Transverse colon (tissue), 4 donors: Measurements from ENCODE around the gene TUB. TPM values are rescaled to one million over a fixed set of nuclear protein-coding genes. Genes with fewer than 3 reads are reported as not detected.

Experiments
- DNase-seq: peaks from one replicate; pipeline ENCODE4 v3.0.0-alpha.2; 2019
- H3K27ac ChIP-seq, 4 donors: fragments of 200-600 bp; sonication (generic); 2 replicates each; pipeline ENCODE4 v1.5.1; 2016 to 2018; ENCODE audit warnings: inconsistent platforms in 4 of 4
- H3K27me3 ChIP-seq: fragments of 200-600 bp; sonication (generic); 2 replicates; pipeline ENCODE4 v1.5.1; 2017; ENCODE audit warnings: inconsistent platforms
- H3K36me3 ChIP-seq, 4 donors: fragments of 200-600 bp; sonication (generic); 2 replicates each; pipeline ENCODE4 v1.5.1; 2017 to 2019; ENCODE audit warnings: inconsistent platforms in 4 of 4
- H3K4me1 ChIP-seq, 4 donors: fragments of 200-600 bp; sonication (generic); 2 replicates each; pipeline ENCODE4 v1.5.1; 2017 to 2020; ENCODE audit warnings: inconsistent platforms in 4 of 4
- H3K4me3 ChIP-seq, 4 donors: fragments of 200-600 bp; sonication (generic); 1 replicate in 1 of 4; 2 replicates in 3 of 4; pipeline versions ENCODE4 v1.5.1 to v1.6.1; 2017 to 2019; ENCODE audit warnings: inconsistent platforms in 4 of 4
- H3K9me3 ChIP-seq, 2 donors: fragments of 200-600 bp; sonication (generic); 2 replicates each; pipeline ENCODE4 v1.5.1; 2017 to 2019; ENCODE audit warnings: inconsistent platforms in 2 of 2
- EP300 ChIP-seq: sonication (generic); formaldehyde crosslinking; IDR thresholded peaks from one replicate; pipeline ENCODE4 v1.6.1; 2017; ENCODE audit warnings: antibody characterized with exemption, low read depth
- POLR2A ChIP-seq: fragments of 450-650 bp; IDR thresholded peaks from one replicate; pipeline ENCODE4 v1.6.1; 2016; ENCODE audit warnings: antibody characterized with exemption, mild to moderate bottlenecking, moderate library complexity
- POLR2AphosphoS5 ChIP-seq, 3 donors: sonication (generic); formaldehyde crosslinking; IDR thresholded peaks; one replicate each; pipeline ENCODE4 v1.6.1; 2016; ENCODE audit warnings: antibody characterized with exemption in 3 of 3
- WGBS, 2 donors: methylation state at CpG; one replicate each; pipeline ENCODE4 v1.1.5; 2018; ENCODE audit warnings: low coverage in 1 of 2; 5-methylcytosine and 5-hydroxymethylcytosine counted together
- in situ Hi-C, 4 donors: fragments of 200-750 bp; cut with MboI; loops; one replicate each; pipeline versions ENCODE4 v1.15.0 to v1.15.1; 2017; ENCODE audit warnings: low sequenced_read_pairs in 3 of 4, low pct_ligation_motif_present in 1 of 4, low pct_unique_long_range_greater_than_20kb in 1 of 4
- intact Hi-C: fragments of 100-400 bp; cut with DNase I; formaldehyde crosslinking; loops from one replicate; pipeline ENCODE4 v1.15.1; 2023; ENCODE audit warnings: low total_unique reads
- total RNA-seq, 4 donors: library from RNA; depleted of rRNA; stranded (reverse); fragments of >200 nt; gene quantifications; one replicate each; pipeline ENCODE4 v1.1.0, GENCODE V29; 2016
- TF ChIP-seq, protein P1 (sequence below), 5 experiments: fragments of 200-600 bp in 3 of 5; fragments of 450-650 bp in 2 of 5; sonication (generic) in 3 of 5; IDR thresholded peaks; 1 replicate in 2 of 5; 2 replicates in 3 of 5; pipeline ENCODE4 v1.5.1; 2016 to 2017; ENCODE audit warnings: antibody characterized with exemption in 5 of 5, inconsistent platforms in 3 of 5, mild to moderate bottlenecking in 2 of 5, moderate library complexity in 1 of 5

The TUB gene
- total RNA-seq, 4 donors from 2014 or later, result 1.00 to 7.1 (median 2.6) TPM

DNA sequence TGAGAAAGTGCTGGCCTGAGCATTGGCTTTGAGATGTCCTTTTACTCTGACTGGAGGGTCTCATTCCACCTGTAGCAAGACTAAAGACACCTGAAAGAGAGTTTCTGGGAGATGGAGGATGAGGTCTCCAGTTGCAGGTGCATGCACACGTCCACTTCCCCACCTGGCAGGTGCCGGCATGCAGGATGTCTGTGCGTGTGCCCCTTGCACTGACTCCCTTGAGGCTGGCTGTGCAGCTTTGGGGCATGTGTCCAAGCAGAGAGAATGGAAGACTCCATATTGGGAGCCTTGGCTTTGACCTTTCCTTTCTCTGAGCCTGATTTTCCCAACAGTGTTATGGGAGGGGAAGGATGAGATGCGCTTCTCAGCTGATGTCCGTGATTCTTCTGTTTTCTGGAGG lies 44.0 kb upstream of the TUB start:
- peaks cover 0 to 8% (median 4%) of the 10 kb centered on the region in 4 donors for H3K4me1 ChIP-seq
- WGBS, 2 donors, result 82 to 100% methylated on average over 1 to 5 of the region's 5 CpGs
- TF ChIP-seq POLR2A (no peak), EP300 (no peak), POLR2AphosphoS5 (IDR thresholded peaks at IDR 0.05) (no peak)
- TF ChIP-seq, protein P1, sequence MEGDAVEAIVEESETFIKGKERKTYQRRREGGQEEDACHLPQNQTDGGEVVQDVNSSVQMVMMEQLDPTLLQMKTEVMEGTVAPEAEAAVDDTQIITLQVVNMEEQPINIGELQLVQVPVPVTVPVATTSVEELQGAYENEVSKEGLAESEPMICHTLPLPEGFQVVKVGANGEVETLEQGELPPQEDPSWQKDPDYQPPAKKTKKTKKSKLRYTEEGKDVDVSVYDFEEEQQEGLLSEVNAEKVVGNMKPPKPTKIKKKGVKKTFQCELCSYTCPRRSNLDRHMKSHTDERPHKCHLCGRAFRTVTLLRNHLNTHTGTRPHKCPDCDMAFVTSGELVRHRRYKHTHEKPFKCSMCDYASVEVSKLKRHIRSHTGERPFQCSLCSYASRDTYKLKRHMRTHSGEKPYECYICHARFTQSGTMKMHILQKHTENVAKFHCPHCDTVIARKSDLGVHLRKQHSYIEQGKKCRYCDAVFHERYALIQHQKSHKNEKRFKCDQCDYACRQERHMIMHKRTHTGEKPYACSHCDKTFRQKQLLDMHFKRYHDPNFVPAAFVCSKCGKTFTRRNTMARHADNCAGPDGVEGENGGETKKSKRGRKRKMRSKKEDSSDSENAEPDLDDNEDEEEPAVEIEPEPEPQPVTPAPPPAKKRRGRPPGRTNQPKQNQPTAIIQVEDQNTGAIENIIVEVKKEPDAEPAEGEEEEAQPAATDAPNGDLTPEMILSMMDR (IDR thresholded peaks at IDR 0.05), result no peak
- H3K27me3 ChIP-seq, result no peaks in the 10 kb centered on the region
- H3K4me3 ChIP-seq, result no peak overlapping the region
- H3K36me3 ChIP-seq, result no peaks in the 10 kb centered on the region
- no peaks in the 10 kb centered on the region for H3K9me3 ChIP-seq
- in situ Hi-C loops, result loop anchor here in 2 of 4 donors (10.0 kb wide), 1 partner anchor 58 kb away; no protein-coding TSS in a partner anchor
- DNase-seq, result no peak
- intact Hi-C loops, result no loop called here
- no peak overlapping the region for H3K27ac ChIP-seq

DNA sequence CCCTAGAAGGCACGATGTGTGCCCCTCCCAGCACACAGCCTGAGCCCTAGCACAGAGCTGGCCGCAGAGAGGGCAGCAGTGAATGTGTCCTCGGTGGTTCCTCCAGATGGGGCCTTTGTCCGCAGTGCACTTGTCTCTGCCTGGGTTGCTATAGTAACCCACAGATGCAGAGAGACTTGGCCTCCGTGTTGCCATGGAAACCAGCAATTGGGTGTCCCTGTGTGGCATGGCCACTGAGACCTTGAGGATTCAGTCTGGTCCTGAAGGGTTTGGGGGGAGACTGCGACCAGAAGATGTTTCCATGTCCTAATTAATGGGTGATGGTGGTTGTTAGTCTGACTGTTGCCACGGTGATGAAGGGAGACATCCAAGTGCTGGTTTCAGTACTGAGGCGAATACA lies 42.6 kb upstream of the TUB start:
- DNase-seq, result no peak
- 75% methylated on average over 8 of the region's 8 CpGs; no CpG with 5 or more reads in 1 of the 2 donors for WGBS, 2 donors
- TF ChIP-seq EP300 (no peak), POLR2AphosphoS5 (IDR thresholded peaks at IDR 0.05) (no peak), POLR2A (no peak)
- TF ChIP-seq, protein P1 (IDR thresholded peaks at IDR 0.05), result no peak
- Histone ChIP-seq H3K27ac (no peak overlapping the region), H3K4me1 (peaks cover 0 to 2% (median under 1%) of the 10 kb centered on the region in 4 donors), H3K36me3 (no peaks in the 10 kb centered on the region), H3K27me3 (no peaks in the 10 kb centered on the region), H3K9me3 (no peaks in the 10 kb centered on the region), H3K4me3 (no peak overlapping the region)
- intact Hi-C loops (no loop called here), in situ Hi-C loops (loop anchor here in 2 of 4 donors (10.0 kb wide), 1 partner anchor 56 kb away; no protein-coding TSS in a partner anchor)

DNA sequence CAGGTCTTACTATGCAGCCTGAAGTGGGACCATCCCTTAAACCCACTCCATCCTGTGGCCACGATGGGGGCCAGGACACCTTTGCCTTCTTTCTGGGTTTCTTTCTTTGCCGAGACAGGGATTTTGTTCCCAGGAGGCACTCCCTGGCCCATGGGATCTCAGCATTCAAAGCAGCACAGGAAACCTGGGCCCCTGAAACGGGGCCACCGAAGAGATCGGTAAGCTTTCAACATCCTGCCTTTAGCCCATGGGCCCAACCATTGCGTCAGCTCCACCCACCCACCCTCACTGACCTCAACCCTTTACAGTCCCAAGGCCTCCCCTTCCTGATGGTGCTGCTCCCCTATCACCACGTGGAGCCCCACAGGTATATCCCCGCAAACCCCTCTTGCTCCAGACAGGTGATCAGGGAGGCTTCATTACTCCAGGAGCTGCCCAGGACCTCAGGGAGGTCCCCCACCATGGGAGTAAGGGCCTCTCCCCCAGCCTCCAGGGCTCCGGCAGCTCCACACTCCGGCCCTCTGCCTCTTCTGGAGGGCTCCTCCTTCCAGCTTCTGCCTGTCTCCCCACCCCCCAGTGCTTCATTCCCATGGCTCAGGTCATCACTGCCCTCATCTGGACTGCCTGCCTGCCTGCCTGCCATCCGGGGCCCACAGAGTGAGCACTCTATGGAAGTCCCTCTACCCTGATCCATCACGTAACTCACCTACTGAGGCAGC lies 42.0 kb upstream of the TUB start:
- Histone ChIP-seq H3K4me3 (no peak overlapping the region), H3K27me3 (no peaks in the 10 kb centered on the region), H3K36me3 (no peaks in the 10 kb centered on the region), H3K9me3 (no peaks in the 10 kb centered on the region), H3K27ac (no peak overlapping the region), H3K4me1 (no peaks in the 10 kb centered on the region)
- TF ChIP-seq POLR2A, result no peak
- TF ChIP-seq POLR2AphosphoS5 (IDR thresholded peaks at IDR 0.05), result no peak
- TF ChIP-seq, protein P1 (IDR thresholded peaks at IDR 0.05), result no peak
- no peak for TF ChIP-seq EP300
- DNase-seq, result no peak
- intact Hi-C loops, result no loop called here
- in situ Hi-C loops, result loop anchor here in 2 of 4 donors (10.0 kb wide), 1 partner anchor 56 kb away; no protein-coding TSS in a partner anchor
- 82 to 87% methylated on average over 4 to 12 of the region's 12 CpGs for WGBS, 2 donors

- DNase-seq, result no peak
- H3K4me1 ChIP-seq, result no peaks in the 10 kb centered on the region
- intact Hi-C loops, result no loop called here
- H3K4me3 ChIP-seq, result no peak overlapping the region
- H3K9me3 ChIP-seq, result no peaks in the 10 kb centered on the region
- no peak for TF ChIP-seq POLR2A
- TF ChIP-seq EP300, result no peak
- TF ChIP-seq, protein P1 (IDR thresholded peaks at IDR 0.05), result no peak
- no peak for TF ChIP-seq POLR2AphosphoS5 (IDR thresholded peaks at IDR 0.05)
- no peaks in the 10 kb centered on the region for H3K36me3 ChIP-seq
- H3K27ac ChIP-seq, result no peak overlapping the region
- WGBS, 2 donors, result 87% methylated on average over 10 of the region's 10 CpGs; no CpG with 5 or more reads in 1 of the 2 donors
- in situ Hi-C loops, result loop anchor here in 2 of 4 donors (10.0 kb wide), 1 partner anchor 55 kb away; no protein-coding TSS in a partner anchor
- H3K27me3 ChIP-seq, result no peaks in the 10 kb centered on the region
These were observed 41.3 kb upstream of the TUB start for GRCh38 chr11:8039530-8040260.
